GM12892 (cell line): ENCODE measurements around the gene ANG.

Experiments used
- POLR2A ChIP-seq: IDR thresholded peaks from 2 replicates; pipeline ENCODE4 v1.6.1; 2011; ENCODE audit warnings: low read depth, low read length, control low read depth
- POLR2AphosphoS5 ChIP-seq: IDR thresholded peaks from 2 replicates; pipeline ENCODE4 v1.6.1; 2011; ENCODE audit warnings: low read depth, low read length, control low read depth

- TF ChIP-seq POLR2AphosphoS5: no peak
- no peak for TF ChIP-seq POLR2A
Measured at GRCh38 chr14:20699931-20700330, 11.4 kb downstream of the ANG start.
